ENCODE measurements around the gene ABCB9.

DNA sequence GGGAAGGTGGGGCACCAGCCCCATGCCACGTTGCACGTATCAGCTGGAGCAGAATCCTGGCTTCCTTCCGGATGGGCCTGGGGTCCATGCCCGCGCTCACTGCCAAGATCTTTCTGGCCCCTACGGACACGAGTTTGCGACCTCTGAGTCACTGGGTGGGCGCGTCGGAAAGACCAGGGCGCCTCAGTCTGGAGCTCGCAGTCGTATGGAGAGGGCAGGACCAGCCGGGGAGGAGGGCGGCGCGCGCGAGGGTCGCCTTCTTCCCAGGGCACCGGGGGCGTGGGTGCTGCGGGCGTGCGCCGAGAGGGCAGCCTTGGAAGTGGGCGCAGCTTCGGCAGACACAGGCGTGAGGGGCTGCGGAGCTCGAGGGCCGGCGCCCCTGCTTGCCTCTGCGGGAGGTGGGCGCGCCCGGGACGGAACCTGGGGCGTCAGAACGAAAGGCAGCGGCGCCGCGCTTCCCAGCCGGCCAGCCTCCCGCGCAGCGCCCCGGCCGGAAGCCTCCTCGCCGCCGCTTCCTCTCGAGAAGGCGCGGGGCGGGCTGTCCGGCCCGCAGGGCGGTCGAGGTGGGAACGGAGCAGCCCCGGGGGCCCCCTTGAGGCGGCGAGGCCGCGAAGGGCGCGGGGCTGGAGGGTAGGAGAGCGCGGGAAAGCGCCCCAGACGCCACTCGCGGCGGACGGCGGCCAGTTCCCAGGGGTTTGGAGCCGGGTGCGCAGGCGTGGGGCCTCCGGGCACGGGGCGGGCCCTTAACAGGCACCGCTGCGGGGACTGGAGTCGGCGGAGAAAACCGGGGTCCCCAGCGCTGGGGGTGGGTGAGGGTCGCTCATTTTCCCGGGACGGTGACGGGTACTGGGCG lies 14.1 kb upstream of the ABCB9 start, which contains the start of gene ARL6IP4:
- TF ChIP-seq, protein P1, sequence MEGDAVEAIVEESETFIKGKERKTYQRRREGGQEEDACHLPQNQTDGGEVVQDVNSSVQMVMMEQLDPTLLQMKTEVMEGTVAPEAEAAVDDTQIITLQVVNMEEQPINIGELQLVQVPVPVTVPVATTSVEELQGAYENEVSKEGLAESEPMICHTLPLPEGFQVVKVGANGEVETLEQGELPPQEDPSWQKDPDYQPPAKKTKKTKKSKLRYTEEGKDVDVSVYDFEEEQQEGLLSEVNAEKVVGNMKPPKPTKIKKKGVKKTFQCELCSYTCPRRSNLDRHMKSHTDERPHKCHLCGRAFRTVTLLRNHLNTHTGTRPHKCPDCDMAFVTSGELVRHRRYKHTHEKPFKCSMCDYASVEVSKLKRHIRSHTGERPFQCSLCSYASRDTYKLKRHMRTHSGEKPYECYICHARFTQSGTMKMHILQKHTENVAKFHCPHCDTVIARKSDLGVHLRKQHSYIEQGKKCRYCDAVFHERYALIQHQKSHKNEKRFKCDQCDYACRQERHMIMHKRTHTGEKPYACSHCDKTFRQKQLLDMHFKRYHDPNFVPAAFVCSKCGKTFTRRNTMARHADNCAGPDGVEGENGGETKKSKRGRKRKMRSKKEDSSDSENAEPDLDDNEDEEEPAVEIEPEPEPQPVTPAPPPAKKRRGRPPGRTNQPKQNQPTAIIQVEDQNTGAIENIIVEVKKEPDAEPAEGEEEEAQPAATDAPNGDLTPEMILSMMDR (IDR thresholded peaks at IDR 0.05), result peak in 1 of 6 experiments; percentile 10
- peak in 1 of 2 donors; percentile 84 for TF ChIP-seq POLR2A (IDR thresholded peaks at IDR 0.05)
